ENCODE measurements around the gene MGST1.

Gene MGST1

DNA sequence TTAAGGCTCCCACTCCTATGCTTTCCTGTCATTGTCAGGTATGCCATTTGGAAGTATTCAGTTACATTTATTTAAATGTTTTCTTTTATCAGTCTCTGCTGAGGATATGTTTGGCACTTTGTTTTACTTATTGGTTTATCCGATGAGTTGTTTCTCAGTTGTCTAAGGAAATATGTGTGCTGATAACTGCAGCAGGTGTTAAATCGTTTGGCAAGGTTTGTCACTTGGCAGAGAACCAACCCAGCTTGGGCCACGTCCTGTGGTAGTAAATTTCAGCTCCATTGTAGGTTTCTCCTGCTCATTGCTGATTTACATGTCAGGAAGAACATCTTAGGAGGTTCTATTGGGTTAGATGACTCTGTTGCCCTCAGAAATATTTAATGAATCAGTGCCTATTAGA, 22.0 kb upstream of the MGST1 start:
- H3K36me3 Mint-ChIP-seq (ENCODE audit: low read depth): no peaks in the 10 kb centered on the region
- no peak overlapping the region for H3K4me3 Mint-ChIP-seq
- H3K9me3 Mint-ChIP-seq: peaks cover 10% of the 10 kb centered on the region
- no peaks in the 10 kb centered on the region for H3K4me1 Mint-ChIP-seq
- peaks cover 3% of the 10 kb centered on the region for H3K27me3 Mint-ChIP-seq (ENCODE audit: low read depth)
- no peak overlapping the region for H3K27ac Mint-ChIP-seq
- TF ChIP-seq, protein P1, sequence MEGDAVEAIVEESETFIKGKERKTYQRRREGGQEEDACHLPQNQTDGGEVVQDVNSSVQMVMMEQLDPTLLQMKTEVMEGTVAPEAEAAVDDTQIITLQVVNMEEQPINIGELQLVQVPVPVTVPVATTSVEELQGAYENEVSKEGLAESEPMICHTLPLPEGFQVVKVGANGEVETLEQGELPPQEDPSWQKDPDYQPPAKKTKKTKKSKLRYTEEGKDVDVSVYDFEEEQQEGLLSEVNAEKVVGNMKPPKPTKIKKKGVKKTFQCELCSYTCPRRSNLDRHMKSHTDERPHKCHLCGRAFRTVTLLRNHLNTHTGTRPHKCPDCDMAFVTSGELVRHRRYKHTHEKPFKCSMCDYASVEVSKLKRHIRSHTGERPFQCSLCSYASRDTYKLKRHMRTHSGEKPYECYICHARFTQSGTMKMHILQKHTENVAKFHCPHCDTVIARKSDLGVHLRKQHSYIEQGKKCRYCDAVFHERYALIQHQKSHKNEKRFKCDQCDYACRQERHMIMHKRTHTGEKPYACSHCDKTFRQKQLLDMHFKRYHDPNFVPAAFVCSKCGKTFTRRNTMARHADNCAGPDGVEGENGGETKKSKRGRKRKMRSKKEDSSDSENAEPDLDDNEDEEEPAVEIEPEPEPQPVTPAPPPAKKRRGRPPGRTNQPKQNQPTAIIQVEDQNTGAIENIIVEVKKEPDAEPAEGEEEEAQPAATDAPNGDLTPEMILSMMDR (IDR thresholded peaks at IDR 0.05; ENCODE audit: unreplicated experiment in 3 of 3): no peak

DNA sequence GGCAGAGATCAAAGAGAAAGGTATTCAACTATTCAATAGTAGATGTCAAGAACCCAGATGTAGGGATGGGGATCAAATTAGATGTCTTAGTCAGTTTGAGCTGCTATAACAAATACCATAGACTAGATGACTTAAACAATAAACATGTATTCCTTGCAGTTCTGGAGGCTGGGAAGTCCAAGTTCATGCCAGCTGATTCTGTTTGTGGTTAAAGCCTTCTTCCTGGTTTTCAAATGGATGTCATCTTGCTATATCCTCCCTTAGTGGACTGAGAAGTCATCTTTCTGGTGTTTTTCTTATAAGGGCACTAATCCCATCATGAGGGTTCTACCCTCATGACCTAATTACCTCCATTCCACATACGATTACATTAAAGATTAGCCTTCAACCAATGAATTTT, 19.5 kb upstream of the MGST1 start:
- peaks cover 10% of the 10 kb centered on the region for H3K9me3 Mint-ChIP-seq
- H3K27me3 Mint-ChIP-seq (ENCODE audit: low read depth): no peaks in the 10 kb centered on the region
- no peaks in the 10 kb centered on the region for H3K36me3 Mint-ChIP-seq (ENCODE audit: low read depth)
- H3K4me3 Mint-ChIP-seq: no peak overlapping the region
- TF ChIP-seq, protein P1 (IDR thresholded peaks at IDR 0.05; ENCODE audit: unreplicated experiment in 3 of 3): no peak
- H3K4me1 Mint-ChIP-seq: no peaks in the 10 kb centered on the region
- no peak overlapping the region for H3K27ac Mint-ChIP-seq

DNA sequence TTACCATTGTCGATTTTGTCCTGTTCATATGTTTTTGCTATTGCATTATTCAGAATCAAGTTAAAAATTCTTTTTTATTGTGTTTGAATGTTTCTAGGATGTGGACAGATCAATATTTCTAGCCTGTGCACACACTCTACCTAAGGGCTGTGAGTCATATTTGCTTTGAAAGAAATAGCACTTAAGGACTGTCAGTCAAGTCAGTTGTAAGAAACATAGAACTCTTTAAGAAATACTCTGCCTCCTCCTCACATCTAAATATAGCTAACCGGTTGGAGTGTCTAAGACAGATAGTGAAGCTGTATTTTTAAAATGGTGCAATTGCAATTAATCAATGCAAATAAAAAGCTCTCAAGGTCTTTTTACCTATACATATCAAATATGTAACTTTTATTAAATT, 17.9 kb upstream of the MGST1 start:
- Mint-ChIP-seq H3K27ac (no peak overlapping the region), H3K36me3 (ENCODE audit: low read depth) (no peaks in the 10 kb centered on the region), H3K4me3 (no peak overlapping the region), H3K27me3 (ENCODE audit: low read depth) (no peaks in the 10 kb centered on the region), H3K4me1 (no peaks in the 10 kb centered on the region), H3K9me3 (peaks cover 10% of the 10 kb centered on the region)
- TF ChIP-seq, protein P1 (IDR thresholded peaks at IDR 0.05; ENCODE audit: unreplicated experiment in 3 of 3): no peak

DNA sequence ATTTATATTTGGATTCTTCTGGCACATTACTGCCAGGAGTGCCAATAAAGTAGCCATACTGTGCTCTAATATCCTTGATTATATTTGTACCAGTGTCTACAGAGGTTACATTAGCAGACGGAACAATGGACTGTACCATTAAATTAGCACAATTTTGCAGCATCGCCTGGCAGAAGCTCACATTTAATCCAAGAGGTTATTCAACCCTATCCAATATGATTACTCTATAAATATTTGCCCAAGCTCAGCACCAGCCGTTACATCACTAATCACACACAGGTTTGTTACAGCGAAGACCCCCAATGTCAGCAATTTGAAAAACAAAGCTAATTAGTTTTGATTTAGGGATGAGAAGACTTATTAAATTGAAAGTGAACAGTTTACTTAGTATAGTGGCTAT, 16.9 kb upstream of the MGST1 start:
- H3K27me3 Mint-ChIP-seq (ENCODE audit: low read depth): no peaks in the 10 kb centered on the region
- H3K36me3 Mint-ChIP-seq (ENCODE audit: low read depth): no peaks in the 10 kb centered on the region
- H3K27ac Mint-ChIP-seq: no peak overlapping the region
- H3K9me3 Mint-ChIP-seq: peaks cover 10% of the 10 kb centered on the region
- no peak overlapping the region for H3K4me3 Mint-ChIP-seq
- TF ChIP-seq, protein P1 (IDR thresholded peaks at IDR 0.05; ENCODE audit: unreplicated experiment in 3 of 3): no peak
- no peaks in the 10 kb centered on the region for H3K4me1 Mint-ChIP-seq

DNA sequence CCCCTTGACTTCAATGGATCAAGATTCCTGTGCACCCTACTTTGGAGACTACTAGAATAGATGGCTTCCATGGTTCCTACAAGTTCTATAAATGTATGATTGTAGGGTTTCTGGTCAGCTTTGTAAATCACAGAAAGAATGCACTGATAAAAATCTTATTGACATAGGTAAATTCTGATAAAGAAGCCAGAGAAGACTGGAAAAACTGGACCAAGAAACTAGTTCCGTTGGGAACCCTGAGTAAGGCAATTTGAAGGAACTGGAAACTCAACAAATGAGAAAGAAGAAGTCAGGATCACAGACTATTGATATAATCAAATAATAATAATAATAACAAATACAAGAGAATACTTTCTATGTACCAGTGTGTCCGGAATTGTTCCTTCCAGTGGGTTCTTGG, 15.4 kb upstream of the MGST1 start:
- Mint-ChIP-seq H3K27me3 (ENCODE audit: low read depth) (no peaks in the 10 kb centered on the region), H3K4me3 (no peak overlapping the region), H3K27ac (no peak overlapping the region), H3K9me3 (peaks cover 10% of the 10 kb centered on the region), H3K36me3 (ENCODE audit: low read depth) (no peaks in the 10 kb centered on the region), H3K4me1 (no peaks in the 10 kb centered on the region)
- TF ChIP-seq, protein P1 (IDR thresholded peaks at IDR 0.05; ENCODE audit: unreplicated experiment in 3 of 3): no peak

DNA sequence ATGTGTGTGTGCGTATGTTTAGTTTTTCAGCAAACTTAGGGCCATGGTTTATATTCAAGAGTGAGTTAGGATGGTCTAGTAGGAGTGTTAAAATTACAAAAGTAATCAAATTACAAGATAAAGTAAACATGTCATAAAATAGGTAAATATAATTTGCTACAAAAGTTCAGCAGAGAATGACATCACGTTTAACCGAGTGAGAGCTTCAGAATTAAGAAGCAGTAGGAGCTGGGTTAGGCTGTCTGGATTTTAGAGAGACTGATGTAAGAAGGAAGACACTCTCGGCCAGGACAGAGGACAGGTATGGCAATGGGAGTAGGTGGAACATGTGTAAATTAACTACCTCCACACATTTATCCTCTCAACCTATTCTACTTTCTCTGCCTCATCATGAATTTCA, 11.6 kb upstream of the MGST1 start:
- no peaks in the 10 kb centered on the region for H3K36me3 Mint-ChIP-seq (ENCODE audit: low read depth)
- no peak overlapping the region for H3K27ac Mint-ChIP-seq
- H3K4me3 Mint-ChIP-seq: no peak overlapping the region
- no peaks in the 10 kb centered on the region for H3K27me3 Mint-ChIP-seq (ENCODE audit: low read depth)
- no peaks in the 10 kb centered on the region for H3K9me3 Mint-ChIP-seq
- H3K4me1 Mint-ChIP-seq: no peaks in the 10 kb centered on the region
- TF ChIP-seq, protein P1 (IDR thresholded peaks at IDR 0.05; ENCODE audit: unreplicated experiment in 3 of 3): no peak

All from nephron (organoid).